SK-N-MC (cell line): Measurements from ENCODE around the gene RAET1E.

Experiments used
- DNase-seq: peaks from one replicate; pipeline ENCODE4 v3.0.0-alpha.2; 2011; ENCODE audit warnings: low read depth, low spot score
- H3K27ac ChIP-seq: fragments of 200-600 bp; sonication (generic); 2 replicates; pipeline ENCODE4 v1.5.1; 2016; ENCODE audit warnings: mixed run types
- H3K36me3 ChIP-seq: fragments of 200-600 bp; sonication (generic); 2 replicates; pipeline ENCODE4 v1.6.1; 2017; ENCODE audit warnings: antibody characterized with exemption, low read length, mixed read lengths; ENCODE audit not compliant: insufficient read depth
- H3K4me3 ChIP-seq: fragments of 200-600 bp; sonication (generic); 2 replicates; pipeline ENCODE4 v1.5.1; 2016
- H3K9ac ChIP-seq: fragments of 200-600 bp; sonication (generic); 2 replicates; pipeline ENCODE4 v1.8.0; 2017; ENCODE audit warnings: mixed run types, mixed read lengths; ENCODE audit not compliant: insufficient read length
- H3K9me3 ChIP-seq: fragments of 200-600 bp; sonication (generic); 2 replicates; pipeline ENCODE4 v1.6.1; 2017; ENCODE audit warnings: low read depth, mild to moderate bottlenecking, antibody characterized with exemption, low read length, moderate library complexity, mixed read lengths
- EZH2 ChIP-seq: fragments of 200-600 bp; sonication (generic); IDR thresholded peaks from one replicate; pipeline ENCODE4 v1.6.1; 2017; ENCODE audit warnings: antibody characterized with exemption
- FOXP2 ChIP-seq: optimal IDR thresholded peaks from 2 replicates; pipeline ENCODE3; 2011; ENCODE audit warnings: mild to moderate bottlenecking, moderate library complexity; ENCODE audit not compliant: insufficient read depth; ENCODE audit errors: extremely low read length, control extremely low read depth
- POLR2AphosphoS5 ChIP-seq: IDR thresholded peaks from 2 replicates; pipeline ENCODE4 v1.6.1; 2012; ENCODE audit warnings: mild to moderate bottlenecking, low read depth, low read length, borderline replicate concordance

Gene RAET1E

GRCh38 chr6:149888659-149889058, 9.3 kb downstream of the RAET1E start:
- Histone ChIP-seq H3K4me3 (no peak overlapping the region), H3K36me3 (no peaks in the 10 kb centered on the region), H3K27ac (no peak overlapping the region), H3K9ac (no peak overlapping the region), H3K9me3 (no peaks in the 10 kb centered on the region)
- no peak for DNase-seq
- TF ChIP-seq EZH2, result no peak
- no peak for TF ChIP-seq POLR2AphosphoS5
- no peak for TF ChIP-seq FOXP2

GRCh38 chr6:149888093-149888492, 9.8 kb downstream of the RAET1E start:
- no peak overlapping the region for H3K4me3 ChIP-seq
- H3K9me3 ChIP-seq, result no peaks in the 10 kb centered on the region
- no peak overlapping the region for H3K9ac ChIP-seq
- no peak for TF ChIP-seq FOXP2
- no peak for TF ChIP-seq POLR2AphosphoS5
- TF ChIP-seq EZH2, result no peak
- no peak for DNase-seq
- H3K36me3 ChIP-seq, result no peaks in the 10 kb centered on the region
- H3K27ac ChIP-seq, result no peak overlapping the region

- TF ChIP-seq FOXP2 (no peak), EZH2 (no peak), POLR2AphosphoS5 (no peak)
- no peak for DNase-seq
- H3K9me3 ChIP-seq, result no peaks in the 10 kb centered on the region
- no peak overlapping the region for H3K9ac ChIP-seq
- no peak overlapping the region for H3K4me3 ChIP-seq
- H3K36me3 ChIP-seq, result no peaks in the 10 kb centered on the region
- H3K27ac ChIP-seq, result no peak overlapping the region
Observed at GRCh38 chr6:149887343-149887742, 10.6 kb downstream of the RAET1E start.

- Histone ChIP-seq H3K4me3 (no peak overlapping the region), H3K9me3 (no peaks in the 10 kb centered on the region), H3K36me3 (no peaks in the 10 kb centered on the region), H3K27ac (no peak overlapping the region), H3K9ac (no peak overlapping the region)
- no peak for DNase-seq
- TF ChIP-seq POLR2AphosphoS5 (no peak), EZH2 (no peak), FOXP2 (no peak)
Observed at GRCh38 chr6:149885888-149886287, 12.0 kb downstream of the RAET1E start.

GRCh38 chr6:149884617-149885016, 13.3 kb downstream of the RAET1E start:
- TF ChIP-seq POLR2AphosphoS5 (no peak), FOXP2 (no peak), EZH2 (no peak)
- no peak for DNase-seq
- H3K27ac ChIP-seq, result no peak overlapping the region
- H3K36me3 ChIP-seq, result no peaks in the 10 kb centered on the region
- H3K9me3 ChIP-seq, result no peaks in the 10 kb centered on the region
- peak overlapping the region; percentile 22; the same call in 1 of the 2 replicates for H3K4me3 ChIP-seq
- H3K9ac ChIP-seq, result no peak overlapping the region

GRCh38 chr6:149884215-149884614, 13.7 kb downstream of the RAET1E start:
- H3K9me3 ChIP-seq, result no peaks in the 10 kb centered on the region
- H3K4me3 ChIP-seq, result peak overlapping the region; percentile 22; the same call in 1 of the 2 replicates
- TF ChIP-seq EZH2, result no peak
- no peak for DNase-seq
- no peak overlapping the region for H3K9ac ChIP-seq
- no peaks in the 10 kb centered on the region for H3K36me3 ChIP-seq
- H3K27ac ChIP-seq, result no peak overlapping the region

- no peak for DNase-seq
- H3K9ac ChIP-seq, result no peak overlapping the region
- no peak overlapping the region for H3K27ac ChIP-seq
- H3K36me3 ChIP-seq, result no peaks in the 10 kb centered on the region
- TF ChIP-seq POLR2AphosphoS5 (no peak), FOXP2 (no peak), EZH2 (no peak)
- H3K9me3 ChIP-seq, result no peaks in the 10 kb centered on the region
- no peak overlapping the region for H3K4me3 ChIP-seq
Observed at GRCh38 chr6:149881860-149882259, 16.1 kb downstream of the RAET1E start.

GRCh38 chr6:149881066-149881766, 16.7 kb downstream of the RAET1E start:
- no peak for DNase-seq
- Histone ChIP-seq H3K9ac (no peak overlapping the region), H3K27ac (no peak overlapping the region), H3K9me3 (no peaks in the 10 kb centered on the region), H3K36me3 (no peaks in the 10 kb centered on the region), H3K4me3 (no peak overlapping the region)
- TF ChIP-seq POLR2AphosphoS5, result no peak
- TF ChIP-seq FOXP2, result no peak
- TF ChIP-seq EZH2, result no peak

- Histone ChIP-seq H3K9me3 (no peaks in the 10 kb centered on the region), H3K9ac (no peak overlapping the region), H3K4me3 (no peak overlapping the region), H3K36me3 (no peaks in the 10 kb centered on the region), H3K27ac (no peak overlapping the region)
- no peak for TF ChIP-seq FOXP2
- TF ChIP-seq EZH2, result no peak
- TF ChIP-seq POLR2AphosphoS5, result no peak
- DNase-seq, result no peak
Observed at GRCh38 chr6:149877659-149878058, 20.3 kb downstream of the RAET1E start.

GRCh38 chr6:149876241-149876933, 21.5 kb downstream of the RAET1E start:
- Histone ChIP-seq H3K9ac (no peak overlapping the region), H3K36me3 (no peaks in the 10 kb centered on the region), H3K4me3 (no peak overlapping the region), H3K9me3 (peaks cover 4% of the 10 kb centered on the region; the same call in 1 of the 2 replicates), H3K27ac (no peak overlapping the region)
- no peak for DNase-seq
- no peak for TF ChIP-seq EZH2
- TF ChIP-seq POLR2AphosphoS5, result no peak
- no peak for TF ChIP-seq FOXP2
